HepG2 (cell line): Measurements from ENCODE around the gene WDFY1. TPM values are rescaled to one million over a fixed set of nuclear protein-coding genes. Genes with fewer than 3 reads are reported as not detected.

ENCODE experiments used
- ARID4A ChIP-seq: sonication (generic); formaldehyde crosslinking; IDR thresholded peaks from 2 replicates; pipeline ENCODE4 v1.5.0; 2020; ENCODE audit warnings: mild to moderate bottlenecking, missing genetic modification reagents, borderline replicate concordance
- CBX5 ChIP-seq: sonication (generic); formaldehyde crosslinking; IDR thresholded peaks from 2 replicates; pipeline ENCODE4 v1.4.0; 2020; ENCODE audit warnings: missing genetic modification reagents, borderline replicate concordance
- DDIT3 ChIP-seq: sonication (generic); formaldehyde crosslinking; IDR thresholded peaks from 2 replicates; pipeline ENCODE4 v1.4.0; 2020; ENCODE audit warnings: mild to moderate bottlenecking, missing genetic modification reagents
- KAT8 ChIP-seq: IDR thresholded peaks from 2 replicates; pipeline ENCODE4 v1.6.1; 2016; ENCODE audit warnings: missing genetic modification reagents, missing compliant biosample characterization
- MATR3 ChIP-seq: sonication (generic); formaldehyde crosslinking; IDR thresholded peaks from 2 replicates; pipeline ENCODE4 v1.4.0; 2020; ENCODE audit warnings: missing genetic modification reagents
- PPARG ChIP-seq: conservative IDR thresholded peaks from 2 replicates; pipeline ENCODE4 v1.6.1; 2016; ENCODE audit warnings: missing biosample characterization, missing genetic modification reagents
- RAD21 ChIP-seq: fragments of 450-650 bp; formaldehyde crosslinking; IDR thresholded peaks from 2 replicates; pipeline ENCODE4 v1.5.0; 2020; ENCODE audit warnings: mild to moderate bottlenecking
- SAP130 ChIP-seq: IDR thresholded peaks from 2 replicates; pipeline ENCODE4 v1.6.1; 2016; ENCODE audit warnings: low read depth
- SNAI1 ChIP-seq: sonication (generic); formaldehyde crosslinking; IDR thresholded peaks from 2 replicates; pipeline ENCODE4 v1.5.0; 2020; ENCODE audit warnings: mild to moderate bottlenecking, missing genetic modification reagents, borderline replicate concordance
- SOX6 ChIP-seq, 2 experiments: fragments of 450-650 bp in 1 of 2; sonication (generic) in 1 of 2; formaldehyde crosslinking in 1 of 2; IDR thresholded peaks; 2 replicates each; pipeline versions ENCODE4 v1.4.0 to v1.6.1; 2017 to 2020; ENCODE audit warnings: antibody characterized with exemption in 1 of 2, mild to moderate bottlenecking in 1 of 2, missing genetic modification reagents in 1 of 2
- ZBTB43 ChIP-seq: sonication (generic); formaldehyde crosslinking; conservative IDR thresholded peaks from 2 replicates; pipeline ENCODE4 v1.4.0; 2020; ENCODE audit warnings: missing genetic modification reagents
- ZNF772 ChIP-seq: sonication (generic); formaldehyde crosslinking; IDR thresholded peaks from 2 replicates; pipeline ENCODE4 v1.5.0; 2020; ENCODE audit warnings: mild to moderate bottlenecking, missing genetic modification reagents
- polyA plus RNA-seq, 8 experiments: library from polyadenylated mRNA; depleted of rRNA in 3 of 8; stranded (reverse) in 7 of 8; unstranded in 1 of 8; fragments of >200 nt; fragmentation: Illumina TruSeq in 4 of 8; extraction: Trizol in 4 of 8; gene quantifications; 2 replicates each; pipeline versions ENCODE4 v1.2.1 to v1.2.3, GENCODE V29; 2011 to 2016; ENCODE audit warnings: low read depth in 4 of 8, missing spikeins in 1 of 8, mixed read lengths in 1 of 8; ENCODE audit not compliant: insufficient read depth in 1 of 8
- total RNA-seq, 5 experiments: library from RNA; depleted of rRNA; stranded (reverse); fragments of >200 nt; fragmentation: Illumina TruSeq; extraction: Trizol; gene quantifications; 2 replicates each; pipeline ENCODE4 v1.2.3, GENCODE V29; 2016; ENCODE audit warnings: low read depth in 1 of 5
- TF ChIP-seq, protein P1 (sequence below), 2 experiments: sonication (generic) in 1 of 2; formaldehyde crosslinking in 1 of 2; IDR thresholded peaks; 2 replicates each; pipeline versions ENCODE4 v1.4.0 to v1.6.1; 2018 to 2020; ENCODE audit warnings: missing genetic modification reagents in 2 of 2, borderline replicate concordance in 1 of 2, low read depth in 1 of 2, mild to moderate bottlenecking in 1 of 2, missing biosample characterization in 1 of 2
- TF ChIP-seq, protein P2 (sequence below): IDR thresholded peaks from 2 replicates; pipeline ENCODE4 v1.6.1; 2018; ENCODE audit warnings: missing genetic modification reagents
- TF ChIP-seq, protein P3 (sequence below): IDR thresholded peaks from 2 replicates; pipeline ENCODE4 v1.6.1; 2018; ENCODE audit warnings: missing genetic modification reagents, mild to moderate bottlenecking, missing compliant biosample characterization

Gene WDFY1
- total and polyA plus RNA-seq, 2 of the 13 experiments (the other 11 are each of a cell fraction or from before 2014, with no cell fraction given): 77.0 to 78.4 TPM

DNA sequence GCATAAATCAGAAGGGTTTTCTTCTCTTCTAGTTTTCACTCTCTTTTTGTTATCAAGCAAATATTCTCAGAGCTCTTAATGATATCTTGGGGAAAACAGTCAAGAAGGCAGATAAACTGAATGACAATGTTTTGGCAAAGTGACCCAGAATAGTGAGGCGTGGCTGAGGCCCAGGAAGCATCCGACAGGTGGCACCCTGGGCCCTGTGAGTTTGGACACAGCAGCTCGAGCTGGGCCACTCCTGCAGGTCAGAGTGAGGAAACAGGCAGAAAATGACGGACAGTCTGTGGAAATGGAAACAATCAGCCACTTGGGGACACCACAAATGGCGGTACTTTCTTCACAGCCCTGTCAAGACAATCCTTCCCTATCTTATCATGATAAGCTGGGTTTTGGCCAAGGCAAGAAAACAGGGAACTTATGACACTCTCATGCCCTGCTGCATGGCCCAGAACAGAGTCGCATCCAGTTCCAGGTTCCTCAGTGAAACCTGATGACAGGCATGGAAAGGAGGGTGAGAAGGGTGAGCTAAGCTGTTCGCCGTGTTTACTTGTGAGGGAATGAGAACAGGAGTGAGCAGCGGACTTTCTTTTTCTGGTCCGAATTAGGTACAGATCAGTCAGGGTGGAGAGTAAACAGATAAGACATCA, 44.2 kb upstream of the WDFY1 start (continued):
- peak; percentile 12; the same call in 1 of the 2 replicates for TF ChIP-seq SAP130 (CRISPR knock-in tag)
- TF ChIP-seq RAD21: peak; percentile 86
- 0 out of 2 replicates have a peak, but pooled peaks have one; percentile 17 for TF ChIP-seq KAT8
- TF ChIP-seq, protein P1, sequence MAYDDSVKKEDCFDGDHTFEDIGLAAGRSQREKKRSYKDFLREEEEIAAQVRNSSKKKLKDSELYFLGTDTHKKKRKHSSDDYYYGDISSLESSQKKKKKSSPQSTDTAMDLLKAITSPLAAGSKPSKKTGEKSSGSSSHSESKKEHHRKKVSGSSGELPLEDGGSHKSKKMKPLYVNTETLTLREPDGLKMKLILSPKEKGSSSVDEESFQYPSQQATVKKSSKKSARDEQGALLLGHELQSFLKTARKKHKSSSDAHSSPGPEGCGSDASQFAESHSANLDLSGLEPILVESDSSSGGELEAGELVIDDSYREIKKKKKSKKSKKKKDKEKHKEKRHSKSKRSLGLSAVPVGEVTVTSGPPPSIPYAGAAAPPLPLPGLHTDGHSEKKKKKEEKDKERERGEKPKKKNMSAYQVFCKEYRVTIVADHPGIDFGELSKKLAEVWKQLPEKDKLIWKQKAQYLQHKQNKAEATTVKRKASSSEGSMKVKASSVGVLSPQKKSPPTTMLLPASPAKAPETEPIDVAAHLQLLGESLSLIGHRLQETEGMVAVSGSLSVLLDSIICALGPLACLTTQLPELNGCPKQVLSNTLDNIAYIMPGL (CRISPR knock-in tag; IDR thresholded peaks at IDR 0.05; ENCODE audit: borderline replicate concordance in 1 of 2, low read depth in 1 of 2): peak in 1 of 2 experiments; percentile 38; a peak in 1 of 4 replicates
- TF ChIP-seq MATR3 (CRISPR knock-in tag): no peak
- no peak for TF ChIP-seq CBX5 (CRISPR knock-in tag)
- TF ChIP-seq ARID4A (CRISPR knock-in tag): peak; percentile 43; the same call in 1 of the 2 replicates
- no peak for TF ChIP-seq ZNF772 (CRISPR knock-in tag)
- TF ChIP-seq DDIT3: no peak
- 0 out of 2 replicates have a peak, but pooled peaks have one; percentile 14 for TF ChIP-seq PPARG (CRISPR knock-in tag)
- TF ChIP-seq SOX6 (IDR thresholded peaks at IDR 0.05): no peak
- peak; percentile 33; the same call in 1 of the 2 replicates for TF ChIP-seq SOX6 (CRISPR knock-in tag; IDR thresholded peaks at IDR 0.05)
- TF ChIP-seq, protein P2, sequence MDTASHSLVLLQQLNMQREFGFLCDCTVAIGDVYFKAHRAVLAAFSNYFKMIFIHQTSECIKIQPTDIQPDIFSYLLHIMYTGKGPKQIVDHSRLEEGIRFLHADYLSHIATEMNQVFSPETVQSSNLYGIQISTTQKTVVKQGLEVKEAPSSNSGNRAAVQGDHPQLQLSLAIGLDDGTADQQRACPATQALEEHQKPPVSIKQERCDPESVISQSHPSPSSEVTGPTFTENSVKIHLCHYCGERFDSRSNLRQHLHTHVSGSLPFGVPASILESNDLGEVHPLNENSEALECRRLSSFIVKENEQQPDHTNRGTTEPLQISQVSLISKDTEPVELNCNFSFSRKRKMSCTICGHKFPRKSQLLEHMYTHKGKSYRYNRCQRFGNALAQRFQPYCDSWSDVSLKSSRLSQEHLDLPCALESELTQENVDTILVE (CRISPR knock-in tag): 0 out of 2 replicates have a peak, but pooled peaks have one; percentile 46
- no peak for TF ChIP-seq SNAI1 (CRISPR knock-in tag)
- TF ChIP-seq, protein P3, sequence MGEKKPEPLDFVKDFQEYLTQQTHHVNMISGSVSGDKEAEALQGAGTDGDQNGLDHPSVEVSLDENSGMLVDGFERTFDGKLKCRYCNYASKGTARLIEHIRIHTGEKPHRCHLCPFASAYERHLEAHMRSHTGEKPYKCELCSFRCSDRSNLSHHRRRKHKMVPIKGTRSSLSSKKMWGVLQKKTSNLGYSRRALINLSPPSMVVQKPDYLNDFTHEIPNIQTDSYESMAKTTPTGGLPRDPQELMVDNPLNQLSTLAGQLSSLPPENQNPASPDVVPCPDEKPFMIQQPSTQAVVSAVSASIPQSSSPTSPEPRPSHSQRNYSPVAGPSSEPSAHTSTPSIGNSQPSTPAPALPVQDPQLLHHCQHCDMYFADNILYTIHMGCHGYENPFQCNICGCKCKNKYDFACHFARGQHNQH (CRISPR knock-in tag): 0 out of 2 replicates have a peak, but pooled peaks have one; percentile 22
- no peak for TF ChIP-seq ZBTB43 (CRISPR knock-in tag)
